ENCODE results near the gene SECISBP2.

- TF ChIP-seq, protein P1, sequence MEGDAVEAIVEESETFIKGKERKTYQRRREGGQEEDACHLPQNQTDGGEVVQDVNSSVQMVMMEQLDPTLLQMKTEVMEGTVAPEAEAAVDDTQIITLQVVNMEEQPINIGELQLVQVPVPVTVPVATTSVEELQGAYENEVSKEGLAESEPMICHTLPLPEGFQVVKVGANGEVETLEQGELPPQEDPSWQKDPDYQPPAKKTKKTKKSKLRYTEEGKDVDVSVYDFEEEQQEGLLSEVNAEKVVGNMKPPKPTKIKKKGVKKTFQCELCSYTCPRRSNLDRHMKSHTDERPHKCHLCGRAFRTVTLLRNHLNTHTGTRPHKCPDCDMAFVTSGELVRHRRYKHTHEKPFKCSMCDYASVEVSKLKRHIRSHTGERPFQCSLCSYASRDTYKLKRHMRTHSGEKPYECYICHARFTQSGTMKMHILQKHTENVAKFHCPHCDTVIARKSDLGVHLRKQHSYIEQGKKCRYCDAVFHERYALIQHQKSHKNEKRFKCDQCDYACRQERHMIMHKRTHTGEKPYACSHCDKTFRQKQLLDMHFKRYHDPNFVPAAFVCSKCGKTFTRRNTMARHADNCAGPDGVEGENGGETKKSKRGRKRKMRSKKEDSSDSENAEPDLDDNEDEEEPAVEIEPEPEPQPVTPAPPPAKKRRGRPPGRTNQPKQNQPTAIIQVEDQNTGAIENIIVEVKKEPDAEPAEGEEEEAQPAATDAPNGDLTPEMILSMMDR (conservative IDR thresholded peaks at IDR 0.05; ENCODE audit: low read depth, low read length), result no peak
- TF ChIP-seq EZH2phosphoT487 (IDR thresholded peaks at IDR 0.05; ENCODE audit: borderline replicate concordance, low read length), result no peak
Measured at GRCh38 chr9:89391585-89391984, 73.3 kb downstream of the SECISBP2 start.

All from PC-3 (cell line).